ENCODE data around the gene TEX13D. TPM values are rescaled to one million over a fixed set of nuclear protein-coding genes. Genes with fewer than 3 reads are reported as not detected.

The TEX13D gene
- total and polyA plus RNA-seq, 4 donors = 0.04 TPM; not detected in 3

DNA sequence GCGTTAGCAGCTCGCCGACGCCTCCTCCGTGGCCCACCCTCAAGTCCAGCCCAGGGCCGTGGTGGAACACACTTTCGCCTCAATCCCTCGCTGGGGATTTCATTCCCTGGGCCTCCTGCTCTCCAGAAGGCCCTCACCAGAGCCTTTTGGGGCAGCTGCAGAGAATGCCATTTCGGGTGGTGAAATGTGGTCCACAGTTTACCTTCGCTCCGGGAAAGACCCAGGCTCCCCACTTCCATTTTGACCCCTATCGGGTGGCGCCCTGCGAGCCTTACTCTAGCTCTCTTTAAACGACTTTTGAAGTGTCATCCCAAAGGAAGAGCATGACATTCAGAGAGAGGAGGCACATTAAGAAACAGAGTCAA lies 14.4 kb downstream of the TEX13D start:
- ATAC-seq (ENCODE audit: insufficient read depth, low FRiP score) (no peak), DNase-seq (no peak)
- Histone ChIP-seq H3K4me3 (no peak overlapping the region), H3K9ac (ENCODE audit: insufficient read depth in 1 of 2, low read length in 2 of 2) (no peak overlapping the region), H3K36me3 (ENCODE audit: control insufficient read depth in 4 of 4, insufficient read depth in 4 of 4, low read length in 4 of 4) (no peaks in the 10 kb centered on the region), H3K4me1 (ENCODE audit: control insufficient read depth in 5 of 5, insufficient read depth in 5 of 5, low read length in 5 of 5) (no peaks in the 10 kb centered on the region), H3K27me3 (ENCODE audit: control insufficient read depth in 3 of 3, insufficient read depth in 3 of 3, low read length in 2 of 3) (peaks cover 0 to 7% (median 0%) of the 10 kb centered on the region in 3 donors), H3K9me3 (ENCODE audit: control insufficient read depth in 4 of 4, insufficient read depth in 3 of 4, low read length in 3 of 4) (no peaks in the 10 kb centered on the region), H3K27ac (ENCODE audit: low read depth in 1 of 2, low read length in 1 of 2) (no peak overlapping the region)
- 80 to 91% methylated on average over 10 to 15 of the region's 15 CpGs for WGBS, 2 donors
- TF ChIP-seq, protein P1, sequence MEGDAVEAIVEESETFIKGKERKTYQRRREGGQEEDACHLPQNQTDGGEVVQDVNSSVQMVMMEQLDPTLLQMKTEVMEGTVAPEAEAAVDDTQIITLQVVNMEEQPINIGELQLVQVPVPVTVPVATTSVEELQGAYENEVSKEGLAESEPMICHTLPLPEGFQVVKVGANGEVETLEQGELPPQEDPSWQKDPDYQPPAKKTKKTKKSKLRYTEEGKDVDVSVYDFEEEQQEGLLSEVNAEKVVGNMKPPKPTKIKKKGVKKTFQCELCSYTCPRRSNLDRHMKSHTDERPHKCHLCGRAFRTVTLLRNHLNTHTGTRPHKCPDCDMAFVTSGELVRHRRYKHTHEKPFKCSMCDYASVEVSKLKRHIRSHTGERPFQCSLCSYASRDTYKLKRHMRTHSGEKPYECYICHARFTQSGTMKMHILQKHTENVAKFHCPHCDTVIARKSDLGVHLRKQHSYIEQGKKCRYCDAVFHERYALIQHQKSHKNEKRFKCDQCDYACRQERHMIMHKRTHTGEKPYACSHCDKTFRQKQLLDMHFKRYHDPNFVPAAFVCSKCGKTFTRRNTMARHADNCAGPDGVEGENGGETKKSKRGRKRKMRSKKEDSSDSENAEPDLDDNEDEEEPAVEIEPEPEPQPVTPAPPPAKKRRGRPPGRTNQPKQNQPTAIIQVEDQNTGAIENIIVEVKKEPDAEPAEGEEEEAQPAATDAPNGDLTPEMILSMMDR (IDR thresholded peaks at IDR 0.05; ENCODE audit: control extremely low read depth, extremely low read depth) = no peak

DNA sequence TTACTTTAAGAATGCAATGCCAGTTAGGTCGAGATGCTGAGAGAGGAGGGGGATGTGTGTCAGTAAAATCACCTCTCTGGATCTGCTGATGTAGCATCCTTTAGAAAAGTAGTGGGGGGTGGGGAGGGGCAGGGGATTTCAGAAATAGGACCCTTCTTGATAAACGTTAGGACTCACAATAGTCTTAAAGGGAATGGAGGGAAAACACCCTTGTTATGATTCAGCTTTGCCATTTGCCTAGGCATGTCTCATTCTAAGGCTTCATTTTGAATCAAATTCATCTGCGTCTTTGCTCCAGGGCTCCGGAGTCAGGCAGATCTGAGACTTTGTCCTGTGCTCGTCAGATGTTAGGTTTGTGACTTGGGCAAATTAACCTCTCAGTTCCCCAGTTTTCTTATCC lies 14.8 kb downstream of the TEX13D start:
- H3K27me3 ChIP-seq (ENCODE audit: control insufficient read depth in 3 of 3, insufficient read depth in 3 of 3, low read length in 2 of 3) = peaks cover 0 to 7% (median 0%) of the 10 kb centered on the region in 3 donors
- DNase-seq = no peak
- WGBS, 2 donors = 65 to 84% methylated on average over 5 of the region's 5 CpGs

DNA sequence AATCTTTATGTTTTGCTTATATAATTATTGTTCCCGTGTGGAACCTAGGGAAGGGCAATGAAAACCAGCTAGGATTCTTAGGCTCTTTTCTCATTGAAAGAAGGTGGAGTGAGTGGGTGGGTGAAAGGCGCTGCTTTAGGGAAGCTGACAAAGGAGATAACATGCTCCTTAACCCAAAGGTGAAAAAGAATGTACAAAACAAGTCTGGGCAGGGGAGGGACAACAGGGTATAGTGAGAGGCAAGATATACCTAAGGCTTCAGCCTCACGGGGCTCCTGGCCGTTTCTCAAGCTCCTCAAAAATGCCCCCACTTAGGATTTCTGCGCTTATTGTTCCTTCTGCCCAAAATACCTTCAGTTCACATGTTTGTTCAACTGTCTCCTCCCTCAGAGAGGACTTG lies 15.7 kb downstream of the TEX13D start:
- H3K4me3 ChIP-seq = no peak overlapping the region
- H3K9ac ChIP-seq (ENCODE audit: insufficient read depth in 1 of 2, low read length in 2 of 2) = no peak overlapping the region
- peaks cover 0 to 4% (median 0%) of the 10 kb centered on the region in 3 donors for H3K27me3 ChIP-seq (ENCODE audit: control insufficient read depth in 3 of 3, insufficient read depth in 3 of 3, low read length in 2 of 3)

More for the DNA sequence above, 14.8 kb downstream of the TEX13D start:
- no peaks in the 10 kb centered on the region for H3K36me3 ChIP-seq (ENCODE audit: control insufficient read depth in 4 of 4, insufficient read depth in 4 of 4, low read length in 4 of 4)
- ATAC-seq (ENCODE audit: insufficient read depth, low FRiP score) = no peak
- no peak overlapping the region for H3K9ac ChIP-seq (ENCODE audit: insufficient read depth in 1 of 2, low read length in 2 of 2)
- H3K27ac ChIP-seq (ENCODE audit: low read depth in 1 of 2, low read length in 1 of 2) = no peak overlapping the region
- H3K4me3 ChIP-seq = no peak overlapping the region
- H3K9me3 ChIP-seq (ENCODE audit: control insufficient read depth in 4 of 4, insufficient read depth in 3 of 4, low read length in 3 of 4) = no peaks in the 10 kb centered on the region
- no peaks in the 10 kb centered on the region for H3K4me1 ChIP-seq (ENCODE audit: control insufficient read depth in 5 of 5, insufficient read depth in 5 of 5, low read length in 5 of 5)
- TF ChIP-seq, protein P1 (IDR thresholded peaks at IDR 0.05; ENCODE audit: control extremely low read depth, extremely low read depth) = no peak

More for the DNA sequence above, 15.7 kb downstream of the TEX13D start:
- 68 to 95% methylated on average over 4 to 5 of the region's 5 CpGs for WGBS, 2 donors
- no peak overlapping the region for H3K27ac ChIP-seq (ENCODE audit: low read depth in 1 of 2, low read length in 1 of 2)
- TF ChIP-seq, protein P1 (IDR thresholded peaks at IDR 0.05; ENCODE audit: control extremely low read depth, extremely low read depth) = no peak
- no peaks in the 10 kb centered on the region for H3K36me3 ChIP-seq (ENCODE audit: control insufficient read depth in 4 of 4, insufficient read depth in 4 of 4, low read length in 4 of 4)
- no peaks in the 10 kb centered on the region for H3K9me3 ChIP-seq (ENCODE audit: control insufficient read depth in 4 of 4, insufficient read depth in 3 of 4, low read length in 3 of 4)
- H3K4me1 ChIP-seq (ENCODE audit: control insufficient read depth in 5 of 5, insufficient read depth in 5 of 5, low read length in 5 of 5) = no peaks in the 10 kb centered on the region
- ATAC-seq (ENCODE audit: insufficient read depth, low FRiP score) (no peak), DNase-seq (no peak)

All from lung (tissue), 12 donors.